HG03354 (cell line): Measurements from ENCODE around the gene AK3.

Experiments used
- ATAC-seq: cut with Tn5 transposase; IDR thresholded peaks from one replicate; pipeline ENCODE4 v1.9.1; 2021; ENCODE audit warnings: mild to moderate bottlenecking; ENCODE audit not compliant: unreplicated experiment, poor library complexity, severe bottlenecking

The AK3 gene

DNA sequence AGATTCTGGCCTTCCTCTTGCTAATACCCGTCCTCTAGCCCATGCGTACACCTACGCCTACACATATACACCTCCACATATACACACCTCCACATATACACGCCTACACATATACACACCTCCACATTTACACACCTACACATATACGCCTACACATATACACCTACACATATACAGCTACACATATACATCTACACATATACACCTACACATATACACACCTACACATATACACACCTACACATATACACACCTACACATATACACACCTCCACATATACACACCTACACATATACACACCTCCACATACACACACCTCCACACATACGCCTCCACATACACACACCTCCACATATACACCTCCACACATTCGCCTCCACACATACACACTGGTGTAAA is 27.2 kb downstream of the AK3 start:
- no peak for ATAC-seq

DNA sequence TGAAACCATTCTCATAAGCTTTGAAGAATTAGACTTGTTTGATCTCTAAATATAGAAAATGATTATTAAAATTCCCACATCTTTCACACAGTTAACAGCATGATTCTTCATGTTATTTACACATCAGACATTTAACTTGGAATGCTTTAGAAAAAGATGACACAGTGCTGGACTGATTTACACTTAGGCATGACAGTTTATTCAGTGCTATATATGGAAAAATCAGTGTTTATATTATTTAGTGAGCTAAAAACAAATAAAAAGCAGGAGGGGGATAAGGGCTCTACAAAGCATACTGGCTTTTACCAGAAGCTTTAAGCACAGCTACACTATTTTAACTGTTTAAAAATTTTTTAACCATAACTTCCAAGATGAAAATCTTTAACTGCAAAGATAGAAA is 31.6 kb downstream of the AK3 start:
- no peak for ATAC-seq

DNA sequence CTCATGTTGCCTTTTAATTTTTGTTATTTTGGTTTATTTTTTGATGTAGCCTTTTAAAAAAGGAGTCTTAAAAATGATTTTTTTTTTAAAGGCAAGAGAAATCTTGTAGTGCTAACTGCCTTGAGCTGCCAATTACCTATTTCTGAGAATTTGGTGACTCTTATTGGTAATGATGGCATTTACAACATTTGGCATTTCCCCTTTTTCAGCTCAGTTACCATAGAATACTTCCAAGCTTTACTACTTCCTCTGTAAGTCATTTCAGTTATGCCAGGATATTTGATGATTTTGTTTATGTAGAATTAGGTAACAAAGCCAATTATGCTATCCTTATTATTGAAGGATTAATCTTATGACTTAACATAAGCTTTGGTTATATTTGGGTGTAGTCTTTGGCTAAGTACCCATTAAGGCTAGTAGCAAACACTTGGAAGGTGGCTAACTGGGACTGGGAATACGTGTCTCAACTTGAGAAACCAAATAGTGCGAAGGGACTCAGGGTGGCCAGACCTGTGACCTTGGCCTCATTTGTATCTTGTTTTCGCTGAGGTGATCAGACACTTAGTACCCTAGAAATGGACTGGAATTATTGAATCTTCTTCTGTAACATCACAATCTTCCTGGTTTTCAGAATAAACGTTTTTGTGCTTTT is 33.9 kb downstream of the AK3 start:
- ATAC-seq: no peak

DNA sequence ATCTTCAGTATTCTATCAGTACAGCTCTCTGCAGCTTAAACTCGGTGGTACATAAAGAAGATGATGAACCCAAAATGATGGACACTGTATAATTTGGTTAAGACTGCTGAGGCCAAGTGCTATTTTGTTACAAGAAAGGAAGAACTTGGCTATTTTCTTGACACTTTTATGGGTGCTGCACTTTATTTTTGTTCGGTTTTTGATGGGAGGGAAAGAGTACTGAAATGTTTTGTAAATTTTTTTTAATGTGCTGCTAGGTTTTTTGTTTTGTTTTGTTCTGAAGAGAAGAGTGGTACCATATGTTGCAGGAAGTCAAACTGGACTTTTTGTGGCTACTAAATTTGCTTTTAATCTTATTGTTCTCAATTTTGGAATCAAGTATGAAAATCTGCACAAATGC is 35.0 kb downstream of the AK3 start:
- ATAC-seq: no peak

DNA sequence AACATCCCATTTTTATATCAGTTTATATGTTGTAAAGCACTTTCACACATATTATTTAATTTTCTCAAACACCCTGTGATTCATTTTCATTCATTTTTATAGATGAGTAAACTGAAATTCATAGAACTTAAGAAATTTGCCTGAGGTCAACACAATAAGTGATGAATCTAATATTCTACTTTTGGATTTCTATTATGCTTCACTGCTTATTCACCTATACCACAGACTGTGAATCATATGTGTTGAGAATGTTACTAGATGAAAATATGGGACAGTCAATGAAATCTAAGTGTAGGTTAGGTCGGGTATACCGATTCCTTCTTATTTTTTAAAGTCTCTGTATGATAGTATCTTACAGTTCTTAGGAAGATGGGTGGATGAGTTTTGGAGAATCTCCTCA is 36.9 kb downstream of the AK3 start:
- no peak for ATAC-seq

DNA sequence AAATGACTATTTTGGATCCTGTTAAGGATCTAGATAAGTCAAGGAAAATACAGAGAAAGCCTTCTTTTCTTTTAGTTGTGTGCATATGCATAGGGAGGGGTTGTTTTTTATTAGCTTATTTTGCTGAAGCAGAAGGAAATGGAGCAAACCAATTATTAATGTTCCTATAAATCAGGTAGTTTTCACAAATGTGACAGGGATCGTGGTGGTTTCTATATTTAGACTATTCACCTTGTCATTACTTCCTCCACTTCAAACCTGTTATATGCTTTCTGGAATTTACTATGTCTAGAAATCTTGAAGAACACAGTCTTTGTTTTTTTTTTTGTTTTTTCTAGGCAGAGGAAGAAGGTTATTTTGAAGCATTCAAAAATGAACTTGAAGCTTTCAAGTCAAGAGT is 39.5 kb downstream of the AK3 start:
- ATAC-seq: no peak

DNA sequence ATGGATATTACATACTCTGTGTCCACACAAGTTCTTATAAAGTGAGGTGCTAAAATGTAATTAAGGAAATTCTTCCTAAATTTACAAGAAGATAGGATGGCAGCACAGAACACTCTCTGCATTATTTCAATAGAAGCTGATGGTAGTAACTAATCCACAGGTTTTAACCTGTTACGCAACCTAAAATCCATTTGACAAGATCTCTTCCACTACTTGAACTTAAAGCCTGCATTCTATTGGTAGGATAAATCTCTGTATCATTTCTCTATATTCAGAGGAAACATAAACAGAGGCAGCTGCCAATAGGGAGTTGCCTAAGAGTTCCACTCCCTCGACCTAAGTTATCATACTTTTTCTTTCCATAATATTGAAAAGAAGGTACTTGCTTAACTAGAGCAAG is 40.1 kb downstream of the AK3 start:
- ATAC-seq: no peak

DNA sequence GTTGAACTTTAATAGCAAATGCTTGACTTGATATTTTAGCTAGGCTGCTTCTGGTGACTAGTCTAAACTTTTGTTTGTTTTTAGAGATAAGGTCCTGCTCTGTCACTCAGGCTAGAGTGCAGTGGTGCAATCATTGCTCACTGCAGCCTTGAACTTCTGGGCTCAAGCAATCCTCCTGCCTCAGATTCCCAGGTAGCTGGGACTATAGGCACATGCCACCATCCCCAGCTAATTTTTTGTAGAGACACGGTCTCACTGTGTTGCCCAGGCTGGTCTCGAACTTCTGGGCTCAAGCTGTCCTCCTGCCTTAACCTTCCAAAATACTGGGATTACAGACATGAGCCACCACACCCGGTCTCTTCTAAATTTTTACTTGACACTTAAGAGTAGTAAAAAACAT is 40.9 kb downstream of the AK3 start:
- ATAC-seq: no peak

DNA sequence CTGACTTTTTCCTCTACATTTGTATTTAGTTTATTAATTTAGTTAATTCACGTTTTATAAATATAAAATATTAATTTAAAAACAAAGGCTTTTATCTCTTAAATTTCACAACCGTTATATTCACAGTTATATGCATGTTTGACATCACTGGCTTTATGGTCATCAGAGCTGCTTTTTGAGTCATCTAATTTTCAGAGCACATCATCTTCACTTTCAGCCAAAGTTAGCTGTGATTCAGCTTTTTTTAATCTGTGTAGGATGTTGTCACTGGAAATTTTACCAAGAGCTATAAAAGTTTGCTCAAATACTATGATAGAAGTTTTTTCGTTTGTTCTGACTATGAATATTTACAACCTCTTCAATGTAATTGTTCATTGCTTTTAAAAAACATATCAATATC is 49.2 kb downstream of the AK3 start:
- ATAC-seq: no peak

DNA sequence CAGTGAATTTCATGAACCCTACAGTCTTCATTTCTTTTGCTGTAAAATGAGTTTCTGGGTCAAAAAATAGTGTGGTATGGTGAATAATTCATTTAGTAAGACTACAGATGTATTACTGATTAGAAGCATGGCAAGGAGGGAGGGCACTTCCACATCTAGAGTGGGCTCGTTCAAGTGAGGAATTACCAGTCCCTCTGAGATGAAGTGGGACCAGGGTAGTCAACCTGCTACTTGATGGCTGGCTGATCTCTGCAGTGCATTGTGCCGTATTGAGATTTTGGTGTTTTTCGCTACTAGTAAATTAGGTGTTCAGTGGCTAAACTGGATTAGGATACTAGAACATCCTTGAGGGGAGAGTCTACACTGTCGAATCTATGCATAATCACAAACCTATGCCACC is 50.9 kb downstream of the AK3 start:
- peak; percentile 64 for ATAC-seq

DNA sequence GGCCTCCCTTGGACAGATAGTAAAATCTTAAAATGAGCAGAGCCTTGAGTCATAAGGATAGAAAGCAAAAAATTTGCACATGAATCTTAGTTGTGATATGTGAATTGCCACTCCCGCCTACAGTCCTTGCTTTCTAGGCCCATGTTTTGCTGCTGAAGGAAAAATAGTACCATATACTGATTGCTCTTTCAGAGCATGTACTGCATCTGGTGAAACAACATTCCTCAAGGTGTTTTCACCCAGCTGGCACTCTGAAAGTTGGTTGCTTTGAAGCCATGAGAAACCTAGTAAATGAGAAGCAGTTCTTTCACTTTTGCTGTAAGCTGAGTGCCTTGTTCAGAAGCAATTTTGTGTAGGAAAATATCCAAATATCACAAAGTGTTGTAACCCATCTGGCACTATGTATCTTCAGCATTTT is 51.3 kb downstream of the AK3 start:
- ATAC-seq: peak; percentile 73

DNA sequence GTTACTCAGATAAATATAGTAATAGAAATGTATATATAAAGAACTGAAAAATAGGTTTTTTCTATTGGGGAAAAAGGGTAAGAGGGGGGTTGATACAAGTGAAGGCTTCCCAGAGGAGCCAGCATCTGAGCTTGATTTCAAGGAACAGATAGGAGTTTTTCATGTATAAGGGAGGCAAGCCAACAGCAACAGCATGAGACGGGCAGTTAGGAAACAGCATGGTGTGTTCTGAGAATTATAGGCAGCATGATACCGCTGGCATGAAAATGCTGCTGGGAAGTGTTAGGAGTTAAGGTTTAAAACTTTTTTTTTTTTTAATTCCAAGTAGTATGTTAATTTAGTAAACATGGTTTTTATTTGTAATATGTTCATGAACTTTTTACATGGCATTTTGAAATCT is 52.0 kb downstream of the AK3 start:
- ATAC-seq: no peak

DNA sequence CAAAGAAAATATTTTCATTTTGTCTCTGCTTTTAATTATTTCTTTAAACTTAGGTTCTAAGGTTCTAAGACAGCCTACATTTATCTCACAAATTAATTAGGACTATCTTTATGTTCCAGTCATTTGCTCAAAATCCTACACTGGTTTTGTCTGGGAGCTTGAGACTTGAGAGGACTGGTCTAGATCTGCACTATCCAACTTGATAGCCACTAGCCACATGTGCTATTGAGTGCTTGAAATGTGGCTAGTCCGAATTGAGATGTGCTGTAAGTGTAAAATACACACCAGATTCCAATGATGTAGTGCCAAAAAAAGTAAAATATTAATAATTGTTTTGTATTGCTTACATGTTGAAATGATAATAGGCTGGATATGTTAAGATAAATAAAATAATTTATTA is 54.4 kb downstream of the AK3 start:
- no peak for ATAC-seq

DNA sequence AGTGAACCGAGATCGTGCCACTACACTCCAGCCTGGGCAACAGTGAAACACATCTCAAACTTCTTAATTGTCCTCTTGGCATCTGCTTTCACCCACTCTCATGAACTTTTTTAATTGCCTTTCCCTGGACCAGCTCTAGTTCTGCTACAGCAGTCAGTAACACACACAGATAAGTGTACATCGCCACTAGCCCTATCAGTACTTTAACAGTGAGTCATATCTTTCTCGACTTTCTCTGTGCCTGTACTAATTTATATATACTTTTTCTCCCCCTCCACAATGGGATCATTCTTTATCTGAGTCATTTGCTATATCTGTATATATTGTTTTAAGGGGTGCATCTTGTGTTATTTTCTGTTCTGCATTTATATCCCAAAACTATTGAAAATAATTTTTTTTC is 54.9 kb downstream of the AK3 start:
- no peak for ATAC-seq

DNA sequence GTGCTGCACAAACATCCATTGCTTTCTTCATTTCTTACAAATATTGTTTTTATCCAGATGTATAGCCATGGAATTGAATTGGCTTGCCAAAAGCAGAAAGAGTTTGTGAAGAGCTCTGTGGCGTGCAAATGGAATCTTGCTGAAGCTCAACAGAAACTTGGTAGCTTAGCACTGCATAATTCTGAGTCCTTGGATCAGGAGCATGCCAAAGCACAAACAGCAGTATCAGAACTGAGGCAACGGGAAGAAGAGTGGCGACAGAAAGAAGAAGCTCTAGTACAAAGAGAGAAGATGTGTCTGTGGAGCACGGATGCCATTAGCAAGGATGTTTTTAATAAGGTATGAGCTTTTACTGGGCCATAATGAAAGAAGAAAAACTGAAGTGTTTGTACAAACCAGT is 56.2 kb downstream of the AK3 start:
- no peak for ATAC-seq

DNA sequence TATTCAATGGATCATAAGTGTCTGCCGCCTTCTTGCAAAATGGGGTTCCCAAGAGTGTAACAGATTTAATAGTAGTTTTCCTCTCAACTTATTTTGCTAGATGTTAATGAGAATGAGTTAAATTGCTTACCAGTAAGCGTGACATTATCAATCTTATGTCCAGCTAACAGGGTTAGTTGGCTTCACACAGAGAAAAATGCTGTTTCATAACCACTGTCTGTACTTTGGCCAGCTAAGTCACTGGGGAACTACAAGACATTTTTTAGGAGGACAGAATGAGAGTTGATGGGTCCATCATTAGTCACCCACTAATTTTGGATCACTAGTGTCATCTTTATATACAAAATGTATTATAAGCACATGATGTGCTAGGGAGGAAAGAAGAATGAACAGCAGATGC is 60.3 kb downstream of the AK3 start:
- no peak for ATAC-seq

DNA sequence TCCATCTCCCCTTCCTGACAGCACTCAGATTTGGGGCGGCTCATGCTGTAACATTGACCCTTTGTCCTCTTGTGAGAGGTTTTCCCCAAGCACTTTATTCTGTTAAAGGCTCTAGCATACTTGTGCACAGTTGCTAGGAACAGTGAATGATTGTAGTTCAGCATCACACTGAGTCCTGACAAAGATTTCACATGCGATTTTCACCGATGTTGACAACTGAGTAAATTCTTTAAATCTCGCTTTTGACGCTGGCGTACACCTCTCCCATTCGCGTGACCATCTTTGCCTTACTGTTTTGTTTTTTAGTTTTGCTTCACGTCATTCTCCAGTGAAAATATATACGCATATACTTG is 60.9 kb downstream of the AK3 start:
- ATAC-seq: no peak

DNA sequence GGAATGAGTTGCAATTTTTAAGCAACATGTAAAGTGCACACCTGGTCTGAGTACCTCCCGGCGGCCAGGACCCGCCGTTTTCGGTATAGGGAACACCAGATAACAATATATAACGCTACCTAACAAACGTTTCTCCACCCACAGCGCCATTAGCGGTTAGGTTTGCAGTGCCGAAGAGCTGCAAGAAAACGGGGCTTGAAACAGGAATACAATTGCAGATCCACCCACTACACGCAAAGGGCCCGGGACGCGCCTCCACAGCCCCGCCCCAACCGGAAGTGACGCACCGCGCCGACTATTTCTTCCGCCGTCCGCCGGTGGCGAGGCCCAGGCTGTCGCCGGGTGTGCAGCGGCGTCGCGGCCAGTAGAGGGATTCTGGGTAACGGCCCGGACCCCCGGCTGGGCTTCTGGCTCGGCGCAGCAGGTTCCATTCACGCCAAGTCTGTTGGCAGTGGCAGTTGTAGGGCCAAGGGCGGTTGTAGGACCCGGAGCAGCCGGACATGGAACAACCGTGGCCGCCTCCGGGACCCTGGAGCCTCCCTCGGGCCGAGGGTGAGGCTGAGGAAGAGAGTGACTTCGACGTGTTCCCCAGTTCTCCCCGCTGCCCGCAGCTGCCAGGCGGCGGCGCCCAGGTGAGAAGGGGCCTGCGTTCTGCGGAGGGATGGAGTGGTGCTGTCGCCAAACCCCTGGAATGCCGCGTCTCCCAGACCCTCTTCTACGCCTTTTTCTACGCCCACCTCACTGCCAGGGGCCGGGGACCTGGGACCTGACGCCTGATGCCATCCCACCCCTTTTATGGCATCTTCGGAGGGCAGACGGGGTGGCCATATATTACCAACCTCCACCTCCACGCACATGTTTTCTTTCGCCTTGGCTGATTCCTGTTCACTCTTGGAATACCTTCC is 61.5 kb downstream of the AK3 start, which contains the start of gene CDC37L1:
Gene CDC37L1, plus strand, starts transcription at position 302 of the 905 bp plus-strand sequence. Its CDS starts 199 bp downstream, at position 501.
- peak; percentile 95 for ATAC-seq

DNA sequence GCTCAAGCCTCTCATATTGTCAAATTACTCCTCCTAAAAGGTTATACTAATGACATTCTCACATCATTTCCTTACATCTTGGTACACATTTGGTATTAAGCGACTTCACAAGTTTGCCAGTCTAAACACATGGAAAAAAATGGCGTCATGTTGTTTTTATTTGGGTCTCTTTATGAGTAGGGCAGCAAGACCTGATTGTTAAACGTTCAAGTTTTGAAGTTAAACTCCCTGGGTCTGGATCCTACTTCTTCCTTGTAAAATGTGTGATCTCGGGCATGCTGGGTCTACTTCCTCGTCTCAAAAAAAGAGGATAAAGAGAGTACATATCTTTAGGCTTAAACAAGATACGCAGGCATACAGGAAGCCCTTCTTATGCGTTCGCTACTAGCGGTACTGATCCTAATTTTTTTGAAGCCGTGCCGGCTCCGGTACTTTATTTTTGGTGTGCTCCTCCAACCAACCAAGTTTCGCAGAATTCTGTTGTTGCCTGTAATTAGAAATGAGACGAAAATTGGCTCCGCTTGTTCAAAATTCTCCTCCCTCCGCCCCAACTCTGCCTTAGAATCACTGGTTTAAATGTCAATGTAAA is 62.2 kb downstream of the AK3 start:
- ATAC-seq: peak; percentile 19

DNA sequence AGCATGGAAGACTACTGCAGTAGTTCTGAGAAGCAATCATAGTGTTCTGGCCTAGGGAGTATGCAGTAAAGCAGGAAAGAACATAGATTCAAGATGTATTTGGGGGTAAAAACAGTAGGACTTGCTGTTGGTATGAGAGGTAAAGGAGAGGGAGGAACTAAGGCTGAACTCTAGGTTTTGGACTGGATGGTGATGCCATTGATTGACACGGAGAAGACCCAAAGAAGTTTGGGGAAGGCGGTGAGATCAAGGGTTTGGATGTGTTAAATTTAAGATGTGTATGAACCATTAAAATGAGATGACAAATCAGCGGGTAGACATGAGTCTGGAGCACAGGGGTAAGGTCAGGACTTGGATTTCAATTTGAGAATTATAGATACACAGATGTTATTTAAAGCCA is 63.6 kb downstream of the AK3 start:
- no peak for ATAC-seq

DNA sequence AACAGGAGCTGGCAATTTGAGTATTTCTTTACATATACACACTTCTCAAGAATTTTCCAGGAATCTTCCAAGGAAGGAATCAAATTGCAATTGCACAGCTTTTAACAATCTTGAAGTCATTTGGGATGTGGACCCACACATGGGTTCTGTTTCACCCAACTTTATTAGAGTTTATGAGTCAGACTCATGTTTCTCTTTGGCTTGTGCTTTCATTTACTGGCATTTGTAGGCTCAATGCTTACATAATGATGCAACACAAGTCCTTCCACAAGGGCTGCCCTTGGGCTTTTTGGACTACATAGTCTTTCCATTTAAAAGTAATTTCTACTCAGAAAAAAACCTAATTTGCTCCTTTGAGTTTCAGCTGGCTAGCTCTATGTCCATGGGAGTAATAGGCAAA is 66.2 kb downstream of the AK3 start:
- no peak for ATAC-seq
